Lower lobe of right lung (tissue), 2 donors: Measurements from ENCODE around the gene EFCAB8. TPM values are rescaled to one million over a fixed set of nuclear protein-coding genes. Genes with fewer than 3 reads are reported as not detected.

Experiments
- ATAC-seq, 2 donors: fragments of 200-7000 bp; cut with Tn5 transposase; one replicate each; pipeline ENCODE4 v1.9.1; 2020 to 2022; ENCODE audit warnings: mild to moderate bottlenecking in 2 of 2, moderate library complexity in 2 of 2
- DNase-seq: peaks from one replicate; pipeline ENCODE4 v3.0.0-alpha.2; 2020
- H3K27ac ChIP-seq: fragments of 200-600 bp; one replicate; pipeline ENCODE4 v1.8.0; 2022
- H3K27me3 ChIP-seq: fragments of 200-600 bp; one replicate; pipeline ENCODE4 v1.8.0; 2022; ENCODE audit warnings: low read depth
- H3K36me3 ChIP-seq: fragments of 200-600 bp; one replicate; pipeline ENCODE4 v1.8.0; 2022; ENCODE audit warnings: mild to moderate bottlenecking
- H3K4me1 ChIP-seq: fragments of 200-600 bp; one replicate; pipeline ENCODE4 v1.8.0; 2022
- H3K4me3 ChIP-seq: fragments of 200-600 bp; one replicate; pipeline ENCODE4 v1.8.0; 2022; ENCODE audit warnings: mild to moderate bottlenecking
- H3K9me3 ChIP-seq: fragments of 200-600 bp; one replicate; pipeline ENCODE4 v1.8.0; 2022
- CTCF ChIP-seq: fragments of 200-600 bp; IDR thresholded peaks from one replicate; pipeline ENCODE4 v1.8.0; 2022; ENCODE audit warnings: antibody characterized with exemption, mild to moderate bottlenecking
- intact Hi-C: fragments of 100-400 bp; cut with DNase I; formaldehyde crosslinking; loops from one replicate; pipeline ENCODE4 v1.11.0; 2022
- total RNA-seq: library from RNA; stranded (reverse); fragmentation: NEBNext Ultra II Directional; extraction: Animal tissue kit (Norgen Biotek cat#: 25700); gene quantifications from one replicate; pipeline ENCODE4 v1.2.1, GENCODE V29; 2021
- donor health status: DM: no; HTN: yes; CAD: no; lungs with severe emphysema.

EFCAB8 gene
- total RNA-seq, 1 donor from 2014 or later, result 0.30 TPM

GRCh38 chr20:32966881-32967781 is 108.4 kb downstream of the EFCAB8 start:
- Histone ChIP-seq H3K36me3 (no peaks in the 10 kb centered on the region), H3K27ac (no peak overlapping the region), H3K4me1 (peaks cover 8% of the 10 kb centered on the region), H3K9me3 (no peaks in the 10 kb centered on the region), H3K27me3 (peaks cover 6% of the 10 kb centered on the region), H3K4me3 (no peak overlapping the region)
- intact Hi-C loops, result no loop called here
- no peak for TF ChIP-seq CTCF
- DNase-seq, result no peak
- no peak for ATAC-seq

- H3K36me3 ChIP-seq, result no peaks in the 10 kb centered on the region
- no peak for TF ChIP-seq CTCF
- no peak overlapping the region for H3K4me3 ChIP-seq
- intact Hi-C loops, result no loop called here
- peaks cover 8% of the 10 kb centered on the region for H3K4me1 ChIP-seq
- ATAC-seq (no peak), DNase-seq (no peak)
- H3K9me3 ChIP-seq, result no peaks in the 10 kb centered on the region
- H3K27me3 ChIP-seq, result peaks cover 6% of the 10 kb centered on the region
- no peak overlapping the region for H3K27ac ChIP-seq
These were observed 109.3 kb downstream of the EFCAB8 start for GRCh38 chr20:32967961-32968457.

- no peak for DNase-seq
- intact Hi-C loops, result no loop called here
- TF ChIP-seq CTCF, result no peak
- ATAC-seq, result no peak
- Histone ChIP-seq H3K36me3 (no peaks in the 10 kb centered on the region), H3K4me3 (no peak overlapping the region), H3K9me3 (no peaks in the 10 kb centered on the region), H3K27me3 (no peaks in the 10 kb centered on the region), H3K27ac (no peak overlapping the region), H3K4me1 (peaks cover 8% of the 10 kb centered on the region)
These were observed 109.9 kb downstream of the EFCAB8 start for GRCh38 chr20:32968478-32969241.

GRCh38 chr20:32969356-32970114 is 110.8 kb downstream of the EFCAB8 start:
- H3K27ac ChIP-seq, result no peak overlapping the region
- no peak overlapping the region for H3K4me3 ChIP-seq
- no peaks in the 10 kb centered on the region for H3K9me3 ChIP-seq
- no peak for ATAC-seq
- H3K27me3 ChIP-seq, result no peaks in the 10 kb centered on the region
- intact Hi-C loops, result no loop called here
- no peak for TF ChIP-seq CTCF
- no peak for DNase-seq
- H3K36me3 ChIP-seq, result no peaks in the 10 kb centered on the region
- H3K4me1 ChIP-seq, result peaks cover 8% of the 10 kb centered on the region
